GM19395 (cell line): ENCODE data around the gene NSMCE3.

Experiments
- ATAC-seq: cut with Tn5 transposase; IDR thresholded peaks from one replicate; pipeline ENCODE4 v1.9.1; 2021; ENCODE audit warnings: mild to moderate bottlenecking, moderate library complexity; ENCODE audit not compliant: unreplicated experiment

Gene NSMCE3

GRCh38 chr15:29269485-29270168, at the start of gene NSMCE3:
Gene NSMCE3, minus strand, starts transcription at chr15:29269822. Its CDS starts 117 bp downstream, at chr15:29269705.
- ATAC-seq: peak; percentile 89

GRCh38 chr15:29316422-29316821, 46.8 kb upstream of the NSMCE3 start:
- no peak for ATAC-seq

GRCh38 chr15:29312387-29312786, 42.8 kb upstream of the NSMCE3 start:
- ATAC-seq: no peak

- ATAC-seq: no peak
These were observed 42.1 kb upstream of the NSMCE3 start for GRCh38 chr15:29311696-29312095.

GRCh38 chr15:29309139-29309538, 39.5 kb upstream of the NSMCE3 start:
- peak; percentile 68 for ATAC-seq

GRCh38 chr15:29308299-29308698, 38.7 kb upstream of the NSMCE3 start:
- ATAC-seq: no peak

GRCh38 chr15:29305556-29305955, 35.9 kb upstream of the NSMCE3 start:
- ATAC-seq: no peak

- no peak for ATAC-seq
These were observed 33.2 kb upstream of the NSMCE3 start for GRCh38 chr15:29302871-29303270.

GRCh38 chr15:29299784-29300183, 30.2 kb upstream of the NSMCE3 start:
- ATAC-seq: no peak

GRCh38 chr15:29299331-29299730, 29.7 kb upstream of the NSMCE3 start:
- no peak for ATAC-seq

- no peak for ATAC-seq
These were observed 25.2 kb upstream of the NSMCE3 start for GRCh38 chr15:29294732-29295325.

- ATAC-seq: no peak
These were observed 21.6 kb upstream of the NSMCE3 start for GRCh38 chr15:29291067-29291845.

- ATAC-seq: no peak
These were observed 19.6 kb upstream of the NSMCE3 start for GRCh38 chr15:29289173-29289572.

GRCh38 chr15:29285386-29285785, 15.8 kb upstream of the NSMCE3 start:
- no peak for ATAC-seq

GRCh38 chr15:29283381-29283780, 13.8 kb upstream of the NSMCE3 start:
- no peak for ATAC-seq

- ATAC-seq: no peak
These were observed 10.9 kb upstream of the NSMCE3 start for GRCh38 chr15:29280514-29280913.

- ATAC-seq: no peak
These were observed 8.9 kb upstream of the NSMCE3 start for GRCh38 chr15:29278436-29279105.

GRCh38 chr15:29276366-29276765, 6.7 kb upstream of the NSMCE3 start:
- ATAC-seq: no peak

- no peak for ATAC-seq
These were observed 6.2 kb upstream of the NSMCE3 start for GRCh38 chr15:29275855-29276254.

- ATAC-seq: no peak
These were observed 5.3 kb upstream of the NSMCE3 start for GRCh38 chr15:29274946-29275345.

- ATAC-seq: no peak
These were observed 2.6 kb upstream of the NSMCE3 start for GRCh38 chr15:29272219-29272618.
